ENCODE data around the gene ZP1.
A peak's percentile ranks its signal among the peaks of the same experiment; 100 is the strongest.

DNA sequence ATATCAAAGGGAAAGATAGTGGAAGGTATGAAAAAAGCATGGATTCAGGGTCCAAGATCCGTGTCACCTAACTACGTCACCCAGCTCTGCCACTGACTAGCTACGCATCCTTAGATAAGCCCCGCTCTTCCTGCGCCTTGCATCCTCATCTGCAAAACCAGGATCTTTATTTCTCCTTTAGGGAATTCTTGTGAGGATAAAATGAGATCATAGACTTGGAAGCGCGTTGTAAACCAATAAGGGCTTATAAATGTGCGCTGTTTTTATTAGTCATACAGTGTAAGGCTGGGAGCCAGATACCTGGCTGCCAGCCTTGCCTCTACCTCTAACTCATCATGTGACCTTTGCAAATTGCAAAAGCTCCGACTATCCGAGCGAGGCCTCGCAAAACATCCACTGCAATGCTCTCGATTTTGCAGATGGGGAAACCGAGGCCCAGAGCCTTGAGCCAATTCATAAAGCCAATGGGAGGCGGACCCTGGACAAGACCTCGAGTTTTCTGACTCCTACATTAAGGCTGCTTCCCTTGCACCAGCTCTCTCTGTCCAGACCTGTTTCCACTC lies 38.3 kb downstream of the ZP1 start:
- TF ChIP-seq ZNF781 (CRISPR knock-in tag; IDR thresholded peaks at IDR 0.05; ENCODE audit: borderline replicate concordance, not compliant biosample characterization) (no peak), RFX5 (IDR thresholded peaks at IDR 0.05; ENCODE audit: low read depth, low read length) (no peak), NBN (conservative IDR thresholded peaks at IDR 0.05) (no peak), KAT7 (CRISPR knock-in tag; IDR thresholded peaks at IDR 0.05; ENCODE audit: borderline replicate concordance) (0 out of 2 replicates have a peak, but pooled peaks have one; percentile 9), ZNF510 (CRISPR knock-in tag; IDR thresholded peaks at IDR 0.05; ENCODE audit: low read depth) (no peak)
- TF ChIP-seq, protein P1, sequence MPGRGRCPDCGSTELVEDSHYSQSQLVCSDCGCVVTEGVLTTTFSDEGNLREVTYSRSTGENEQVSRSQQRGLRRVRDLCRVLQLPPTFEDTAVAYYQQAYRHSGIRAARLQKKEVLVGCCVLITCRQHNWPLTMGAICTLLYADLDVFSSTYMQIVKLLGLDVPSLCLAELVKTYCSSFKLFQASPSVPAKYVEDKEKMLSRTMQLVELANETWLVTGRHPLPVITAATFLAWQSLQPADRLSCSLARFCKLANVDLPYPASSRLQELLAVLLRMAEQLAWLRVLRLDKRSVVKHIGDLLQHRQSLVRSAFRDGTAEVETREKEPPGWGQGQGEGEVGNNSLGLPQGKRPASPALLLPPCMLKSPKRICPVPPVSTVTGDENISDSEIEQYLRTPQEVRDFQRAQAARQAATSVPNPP (CRISPR knock-in tag; IDR thresholded peaks at IDR 0.05), result no peak
